Heart left ventricle (tissue), 16 donors: ENCODE data around the gene PARPBP. TPM values are rescaled to one million over a fixed set of nuclear protein-coding genes. Genes with fewer than 3 reads are reported as not detected.

Experiments
- ATAC-seq, 4 donors: fragments of 200-7000 bp; cut with Tn5 transposase; one replicate each; pipeline ENCODE4 v1.9.1; 2020 to 2022; ENCODE audit warnings: moderate library complexity in 4 of 4, mild to moderate bottlenecking in 3 of 4, moderate number of reproducible peaks in 1 of 4
- DNase-seq, 5 donors: peaks; one replicate each; pipeline ENCODE4 v3.0.0-alpha.2; 2020
- H3K27ac ChIP-seq, 12 donors: fragments of 200-600 bp; sonication (generic) in 4 of 12; one replicate each; pipeline versions ENCODE4 v1.5.0 to v1.8.0; 2016 to 2022; ENCODE audit warnings: mild to moderate bottlenecking in 2 of 12
- H3K27me3 ChIP-seq, 9 donors: fragments of 200-600 bp; sonication (generic) in 2 of 9; one replicate each; pipeline versions ENCODE4 v1.5.1 to v1.8.0; 2016 to 2022; ENCODE audit warnings: mild to moderate bottlenecking in 3 of 9
- H3K36me3 ChIP-seq, 9 donors: fragments of 200-600 bp; sonication (generic) in 2 of 9; one replicate each; pipeline versions ENCODE4 v1.5.0 to v1.8.0; 2018 to 2022; ENCODE audit warnings: mild to moderate bottlenecking in 2 of 9
- H3K4me1 ChIP-seq, 12 donors: fragments of 200-600 bp; sonication (generic) in 4 of 12; one replicate each; pipeline versions ENCODE4 v1.5.0 to v1.8.0; 2016 to 2022; ENCODE audit warnings: mild to moderate bottlenecking in 3 of 12
- H3K4me3 ChIP-seq, 12 donors: fragments of 200-600 bp; sonication (generic) in 4 of 12; one replicate each; pipeline versions ENCODE4 v1.5.0 to v1.8.0; 2017 to 2022; ENCODE audit warnings: mild to moderate bottlenecking in 9 of 12, moderate library complexity in 4 of 12
- H3K9me3 ChIP-seq, 12 donors: fragments of 200-600 bp; sonication (generic) in 4 of 12; one replicate each; pipeline versions ENCODE4 v1.5.0 to v1.8.0; 2016 to 2022; ENCODE audit warnings: mild to moderate bottlenecking in 1 of 12
- CTCF ChIP-seq, 12 donors: fragments of 200-600 bp; sonication (generic) in 4 of 12; IDR thresholded peaks; one replicate each; pipeline versions ENCODE4 v1.5.0 to v1.8.0; 2018 to 2022; ENCODE audit warnings: antibody characterized with exemption in 12 of 12, mild to moderate bottlenecking in 5 of 12
- POLR2A ChIP-seq, 2 donors: fragments of 450-650 bp; IDR thresholded peaks; one replicate each; pipeline ENCODE4 v1.6.1; 2017; ENCODE audit warnings: antibody characterized with exemption in 2 of 2, mild to moderate bottlenecking in 2 of 2, moderate library complexity in 2 of 2
- WGBS, 4 donors: extraction: QIAGEN DNeasy Blood & Tissue Kit in 2 of 4; methylation state at CpG; one replicate each; pipeline versions ENCODE4 v1.1.5 to v1.1.7; 2013 to 2018; 5-methylcytosine and 5-hydroxymethylcytosine counted together
- intact Hi-C, 10 donors: fragments of 100-400 bp; cut with DNase I; formaldehyde crosslinking; loops; one replicate each; pipeline versions ENCODE4 v1.11.1 to v1.14.2; 2022
- polyA plus RNA-seq, 2 donors: library from polyadenylated mRNA; stranded (reverse); fragments of 200-250 nt; gene quantifications; one replicate each; pipeline ENCODE4 v1.2.3, GENCODE V29; 2013
- total RNA-seq, 9 donors: library from RNA; depleted of rRNA in 2 of 9; stranded (reverse); fragments of >200 nt in 2 of 9; fragmentation: NEBNext Ultra II Directional in 3 of 9; extraction: Animal tissue kit (Norgen Biotek cat#: 25700) in 3 of 9; gene quantifications; one replicate each; pipeline versions ENCODE4 v1.1.0 to v1.2.4, GENCODE V29; 2016 to 2023
- donor health status: ischemic (EF 13 %, LVEDD 7.1; RV severe dilation, severe dysfunction).
- donor health status: healthy with polysubstance abuse.
- donor health status: DM: no; HTN: yes; CAD: no.
- donor health status: DM: no; HTN: no; CAD: no.
- donor health status: ischemic (EF 25% LVEDD 6.9; RV normal size, moderate dysfunction).
- donor health status: ischemic (EF 25% LVEDD 5.7; RV mildly dilated, moderate dysfunction).
- donor health status: healthy.
- donor health status: DM: yes; HTN: yes; CAD: no.
- donor health status: ischemic (EF 35%, LVEDD 5.7; RV mildly dilated, moderate dysfunction).
- donor health status: nonischemic (EF 11% LVEDD 7.7; RV severe dilation, severe dysfunction).
- donor health status: DM: yes; HTN: yes; CAD: no.
- donor health status: PGD.
- donor health status: ischemic (EF 29% LVEDD 5.4; RV normal size, mild dysfunction).
- donor health status: nonischemic (EF 23%, LVEDD 6.1; RV moderate dilation, normal function).

Gene PARPBP
- total and polyA plus RNA-seq, 11 donors, result 0.19 to 2.3 (median 0.49) TPM; not detected in 1

- peaks cover 0 to 89% (median 74%) of the 10 kb centered on the region in 9 donors for H3K36me3 ChIP-seq
- no peak for DNase-seq
- no peak for TF ChIP-seq POLR2A (IDR thresholded peaks at IDR 0.05)
- TF ChIP-seq CTCF (IDR thresholded peaks at IDR 0.05), result no peak
- intact Hi-C loops, result no loop called here
- H3K27me3 ChIP-seq, result no peaks in the 10 kb centered on the region
- WGBS, 4 donors, result 43 to 78% (median 69%) methylated on average over 1 of the region's 1 CpG
- H3K4me1 ChIP-seq, result no peaks in the 10 kb centered on the region
- H3K4me3 ChIP-seq, result no peak overlapping the region
- ATAC-seq, result no peak
- H3K9me3 ChIP-seq, result peaks cover 0 to 7% (median 0%) of the 10 kb centered on the region in 12 donors
- H3K27ac ChIP-seq, result no peak overlapping the region
Observed at GRCh38 chr12:102107970-102108369, 12.0 kb upstream of the PARPBP start.

GRCh38 chr12:102110782-102111181 lies 9.2 kb upstream of the PARPBP start:
- Histone ChIP-seq H3K36me3 (peaks cover 0 to 86% (median 73%) of the 10 kb centered on the region in 9 donors), H3K4me3 (no peak overlapping the region), H3K4me1 (no peaks in the 10 kb centered on the region), H3K27me3 (no peaks in the 10 kb centered on the region), H3K9me3 (no peaks in the 10 kb centered on the region), H3K27ac (no peak overlapping the region)
- no peak for ATAC-seq
- DNase-seq, result no peak
- no peak for TF ChIP-seq POLR2A (IDR thresholded peaks at IDR 0.05)
- TF ChIP-seq CTCF (IDR thresholded peaks at IDR 0.05), result no peak
- intact Hi-C loops, result no loop called here

GRCh38 chr12:102114212-102114611 lies 5.8 kb upstream of the PARPBP start:
- Histone ChIP-seq H3K27ac (no peak overlapping the region), H3K27me3 (no peaks in the 10 kb centered on the region), H3K9me3 (no peaks in the 10 kb centered on the region), H3K36me3 (peaks cover 0 to 78% (median 64%) of the 10 kb centered on the region in 9 donors), H3K4me3 (no peak overlapping the region), H3K4me1 (peaks cover 0 to 6% (median 4%) of the 10 kb centered on the region in 12 donors)
- WGBS, 4 donors, result 75 to 94% (median 88%) methylated on average over 2 of the region's 2 CpGs
- TF ChIP-seq POLR2A (IDR thresholded peaks at IDR 0.05) (no peak), CTCF (IDR thresholded peaks at IDR 0.05) (no peak)
- intact Hi-C loops, result no loop called here
- DNase-seq (no peak), ATAC-seq (no peak)

GRCh38 chr12:102116392-102116791 lies 3.6 kb upstream of the PARPBP start:
- no peaks in the 10 kb centered on the region for H3K9me3 ChIP-seq
- DNase-seq (no peak), ATAC-seq (no peak)
- TF ChIP-seq CTCF (IDR thresholded peaks at IDR 0.05) (no peak), POLR2A (IDR thresholded peaks at IDR 0.05) (no peak)
- peaks cover 0 to 56% (median 42%) of the 10 kb centered on the region in 9 donors for H3K36me3 ChIP-seq
- no peaks in the 10 kb centered on the region for H3K27me3 ChIP-seq
- H3K4me3 ChIP-seq, result no peak overlapping the region
- intact Hi-C loops, result loop anchor here in 2 of 10 donors (5.0 kb wide), 1 partner anchor 54 kb away; the partner anchor contains the start of gene WASHC3 (in 2 of the 2)
- 83 to 96% (median 92%) methylated on average over 7 of the region's 7 CpGs for WGBS, 4 donors
- no peak overlapping the region for H3K27ac ChIP-seq
- peaks cover 0 to 19% (median 14%) of the 10 kb centered on the region in 12 donors for H3K4me1 ChIP-seq
